LHCN-M2 (cell line): Measurements from ENCODE around the gene PTPN20. TPM values are rescaled to one million over a fixed set of nuclear protein-coding genes. Genes with fewer than 3 reads are reported as not detected.

Experiments used
- DNase-seq: peaks from one replicate; pipeline ENCODE4 v3.0.0-alpha.2; 2012; ENCODE audit warnings: low read depth
- total RNA-seq: library from RNA; depleted of rRNA; stranded (reverse); fragments of >200 nt; gene quantifications from 2 replicates; pipeline ENCODE4 v1.2.3, GENCODE V29; 2014

The PTPN20 gene
- total RNA-seq, 1 experiment from 2014 or later = not detected

GRCh38 chr10:47033541-47034270 is 122.5 kb downstream of the PTPN20 start:
- DNase-seq = no peak

- no peak for DNase-seq
These were observed 123.3 kb downstream of the PTPN20 start for GRCh38 chr10:47034441-47035051.

DNA sequence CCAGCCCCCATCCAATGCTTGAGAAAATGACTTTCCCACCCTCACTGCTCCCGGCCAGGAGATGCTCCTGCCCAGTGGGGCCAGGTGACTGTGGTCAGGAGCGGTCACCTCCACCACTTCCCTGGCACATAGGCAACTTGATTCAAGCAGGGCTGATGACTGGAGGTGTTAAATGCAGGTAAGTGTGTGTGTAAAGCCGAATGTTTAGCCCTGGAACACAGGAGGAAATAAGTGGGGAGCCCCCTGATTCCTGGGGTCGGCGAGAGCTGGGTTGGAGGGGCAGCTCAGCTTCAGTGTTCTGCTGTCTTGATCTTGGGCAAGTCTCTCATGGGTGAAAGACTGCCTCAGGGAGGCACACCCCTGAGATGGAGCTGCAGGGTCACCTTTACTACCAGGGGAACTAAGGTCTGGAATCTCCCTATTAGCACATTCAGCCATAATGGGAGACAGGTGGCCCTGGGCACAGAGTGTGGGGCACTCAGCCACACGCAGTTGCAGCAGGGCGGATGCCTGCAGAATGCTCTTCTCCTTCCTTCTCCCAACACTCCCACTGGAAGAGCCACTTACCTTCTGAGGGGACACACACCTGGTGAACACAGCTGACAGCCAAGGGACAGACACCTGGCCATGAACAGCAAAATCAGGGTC is 124.1 kb downstream of the PTPN20 start:
- no peak for DNase-seq

DNA sequence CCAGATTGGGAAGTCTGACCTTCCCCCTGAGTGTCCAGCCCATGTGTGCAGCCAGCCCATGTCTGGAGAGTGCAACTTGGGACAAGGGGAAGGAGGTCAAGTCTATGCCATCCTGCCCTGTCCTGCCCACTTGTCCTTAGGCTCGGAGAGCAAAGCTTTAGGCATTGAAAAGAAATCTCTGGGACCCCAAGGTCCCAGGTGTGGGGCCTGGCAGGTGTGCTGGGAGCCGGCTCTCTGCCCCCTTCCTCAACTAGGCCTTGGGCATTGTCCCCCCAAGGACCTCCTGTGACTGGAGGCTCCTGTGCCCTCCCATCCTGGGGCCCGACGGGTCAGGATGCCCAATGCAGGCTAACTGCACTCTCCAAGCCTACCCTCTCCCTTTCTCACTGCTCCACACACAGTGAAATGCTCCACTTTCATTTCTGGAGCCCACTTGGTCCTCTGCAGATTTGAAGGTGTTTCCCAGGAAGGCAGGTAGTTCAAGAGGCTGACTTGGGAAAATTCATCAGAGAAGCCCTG is 124.7 kb downstream of the PTPN20 start:
- no peak for DNase-seq

DNA sequence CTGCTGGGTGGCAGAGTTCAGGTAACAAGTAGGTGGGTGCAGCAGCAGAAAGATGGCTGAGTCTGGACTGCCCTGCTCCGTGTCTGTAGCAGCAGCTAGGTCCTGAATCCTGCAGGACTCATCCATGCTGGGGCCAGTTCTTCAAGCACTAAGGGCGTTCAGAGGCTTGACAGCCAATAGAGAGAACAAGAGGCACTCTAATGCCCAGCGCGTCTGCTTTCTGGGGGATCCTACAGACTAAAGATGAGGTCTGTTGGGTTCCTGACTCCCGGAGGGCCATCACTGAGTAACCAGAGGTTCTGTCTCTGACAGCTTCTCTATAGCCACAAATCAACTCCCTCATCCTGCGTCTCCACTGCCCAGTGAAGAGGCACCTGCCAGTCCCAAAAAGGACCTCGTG is 125.5 kb downstream of the PTPN20 start:
- no peak for DNase-seq

GRCh38 chr10:47037654-47038425 is 126.6 kb downstream of the PTPN20 start:
- no peak for DNase-seq

DNA sequence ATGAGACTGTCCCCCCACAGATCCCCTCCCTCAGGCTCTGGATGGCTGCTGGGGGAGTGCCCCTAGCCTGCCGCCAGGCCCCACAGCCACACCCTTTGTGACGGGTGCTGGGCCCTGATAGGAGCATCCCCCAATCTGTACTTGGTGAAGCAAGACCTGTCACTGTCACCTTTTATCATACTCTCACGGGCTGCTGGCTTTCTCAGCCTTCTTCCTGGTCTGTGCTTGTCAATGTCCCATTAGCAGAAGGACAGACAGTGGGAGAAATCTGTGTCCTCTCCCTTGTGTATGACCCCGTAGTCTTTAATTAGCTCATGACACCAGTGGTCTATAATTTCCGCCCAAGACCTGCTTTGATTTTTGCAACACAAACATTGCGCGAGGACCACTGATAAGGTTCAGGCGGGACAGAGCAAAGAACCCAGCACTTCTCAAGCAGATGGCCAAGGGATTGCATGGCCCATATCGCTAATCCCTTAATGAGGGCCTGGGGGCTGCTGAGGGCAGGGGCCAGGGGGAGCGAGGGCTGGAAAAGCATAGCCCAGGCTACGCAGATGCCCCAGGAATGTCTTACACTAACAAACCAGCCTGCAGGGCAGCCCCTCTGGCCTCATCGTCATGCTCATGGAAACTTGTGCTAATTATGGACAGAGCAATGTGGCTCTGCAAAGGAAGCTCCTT is 127.8 kb downstream of the PTPN20 start:
- DNase-seq = no peak

DNA sequence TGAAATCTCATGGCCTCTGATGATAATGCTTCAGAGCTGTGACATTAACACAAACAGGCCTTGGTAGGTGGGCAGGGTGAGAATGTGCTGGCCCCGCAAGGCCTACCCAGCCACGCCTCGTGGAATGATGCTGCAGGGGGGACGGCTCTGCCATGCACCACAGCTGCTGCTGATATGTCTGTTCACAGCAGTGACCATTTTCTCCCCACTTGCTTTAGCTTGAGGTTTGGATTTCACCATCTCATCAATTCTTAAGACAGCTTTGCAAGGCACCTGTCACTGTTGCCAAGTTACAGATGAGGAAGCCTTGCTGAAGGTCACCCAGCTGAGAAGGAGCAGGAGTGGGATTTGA is 128.3 kb downstream of the PTPN20 start:
- DNase-seq = no peak

DNA sequence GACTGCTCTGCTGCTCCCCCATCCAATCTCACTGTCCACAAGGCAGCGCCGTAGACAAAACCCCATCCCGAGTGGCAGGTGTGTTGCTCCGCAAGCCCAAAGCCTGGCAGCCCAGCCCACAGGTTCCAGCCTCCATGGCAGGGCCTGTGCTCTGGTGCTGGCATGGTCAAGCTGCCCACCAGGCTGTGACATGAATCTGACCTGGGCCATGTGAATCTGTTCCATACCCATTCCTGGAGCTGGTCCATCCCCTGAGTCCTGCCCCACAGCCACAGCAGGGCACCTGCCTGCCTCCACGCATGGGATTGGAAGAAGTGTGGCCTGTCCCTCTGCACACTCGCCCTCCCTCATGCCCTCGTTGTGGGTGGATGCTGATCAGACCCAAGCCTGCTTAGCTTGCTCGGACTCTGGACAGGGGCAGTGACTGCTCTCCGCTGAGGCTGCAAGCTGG is 128.8 kb downstream of the PTPN20 start:
- no peak for DNase-seq

DNA sequence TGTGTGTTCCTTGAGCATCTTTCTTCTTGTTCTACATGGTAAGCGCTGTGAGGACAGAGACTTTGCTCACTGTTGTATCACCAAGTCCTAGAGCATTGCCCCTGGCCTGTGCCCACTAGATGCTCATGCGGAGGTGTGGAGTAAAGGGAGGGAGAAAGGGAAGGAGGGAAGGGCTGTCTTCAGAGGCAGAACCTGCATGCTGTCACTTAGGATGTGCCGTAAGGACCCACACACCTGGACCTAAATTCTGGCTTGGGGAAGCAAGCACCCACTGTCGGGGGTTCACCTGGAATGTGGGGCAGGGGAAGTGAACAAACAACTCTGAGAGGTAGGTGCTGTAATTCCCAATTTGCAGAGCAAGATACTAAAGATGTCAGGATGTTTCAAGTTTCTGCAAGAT is 129.5 kb downstream of the PTPN20 start:
- no peak for DNase-seq

- DNase-seq = no peak
These were observed 130.4 kb downstream of the PTPN20 start for GRCh38 chr10:47041396-47042198.

- DNase-seq = no peak
These were observed 130.9 kb downstream of the PTPN20 start for GRCh38 chr10:47042199-47042473.

GRCh38 chr10:47042780-47043750 is 131.8 kb downstream of the PTPN20 start:
- no peak for DNase-seq

DNA sequence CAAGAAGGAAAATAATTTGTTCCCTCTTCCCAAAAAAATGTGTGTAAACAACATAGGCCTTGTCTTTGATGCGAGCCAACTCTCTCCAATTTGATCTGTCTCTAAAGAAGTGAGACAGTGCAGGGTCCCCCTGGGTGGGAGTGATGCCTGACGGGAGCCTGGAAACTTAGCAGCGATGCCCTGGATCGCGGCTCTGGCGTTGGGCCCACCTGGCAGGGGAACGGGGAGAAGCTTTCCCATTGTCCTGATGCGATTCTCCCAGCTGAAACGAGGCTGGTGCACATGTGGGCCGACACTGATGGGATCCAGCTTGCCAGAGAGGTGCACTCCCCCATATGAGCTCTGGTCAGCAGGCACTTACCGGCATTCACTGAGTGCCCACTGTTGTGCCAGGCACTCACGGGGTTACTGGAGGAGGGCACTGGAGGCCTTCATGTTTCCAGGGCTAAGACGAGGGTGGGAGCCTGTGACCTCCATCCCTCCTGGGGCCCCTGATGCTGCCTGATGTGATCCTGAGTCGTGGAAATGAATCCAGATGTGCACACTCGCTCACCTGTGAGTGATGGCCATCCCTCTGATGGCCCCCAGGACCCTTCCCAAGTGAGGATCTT is 132.8 kb downstream of the PTPN20 start:
- DNase-seq = no peak

DNA sequence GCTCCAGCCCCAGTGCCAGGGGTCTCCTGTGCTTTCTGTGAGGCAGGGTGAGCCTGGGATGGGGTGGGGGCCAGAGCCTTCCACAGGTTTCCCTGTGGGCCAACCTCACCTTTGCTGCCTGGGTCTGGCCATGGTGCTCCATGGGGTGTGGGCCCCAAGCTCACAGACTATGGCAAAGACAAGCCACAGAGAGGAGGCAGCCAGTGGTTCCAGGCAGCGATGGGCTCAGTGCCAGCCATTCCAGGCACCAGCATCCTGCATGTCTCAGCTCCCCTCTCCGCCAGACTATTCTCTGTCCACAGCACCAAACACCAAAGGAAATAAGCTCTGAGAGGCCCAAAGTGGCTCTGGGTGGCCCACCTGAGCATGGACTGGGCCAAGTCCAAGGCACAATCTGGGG is 133.5 kb downstream of the PTPN20 start:
- DNase-seq = no peak

- DNase-seq = no peak
These were observed 134.2 kb downstream of the PTPN20 start for GRCh38 chr10:47045331-47045861.

DNA sequence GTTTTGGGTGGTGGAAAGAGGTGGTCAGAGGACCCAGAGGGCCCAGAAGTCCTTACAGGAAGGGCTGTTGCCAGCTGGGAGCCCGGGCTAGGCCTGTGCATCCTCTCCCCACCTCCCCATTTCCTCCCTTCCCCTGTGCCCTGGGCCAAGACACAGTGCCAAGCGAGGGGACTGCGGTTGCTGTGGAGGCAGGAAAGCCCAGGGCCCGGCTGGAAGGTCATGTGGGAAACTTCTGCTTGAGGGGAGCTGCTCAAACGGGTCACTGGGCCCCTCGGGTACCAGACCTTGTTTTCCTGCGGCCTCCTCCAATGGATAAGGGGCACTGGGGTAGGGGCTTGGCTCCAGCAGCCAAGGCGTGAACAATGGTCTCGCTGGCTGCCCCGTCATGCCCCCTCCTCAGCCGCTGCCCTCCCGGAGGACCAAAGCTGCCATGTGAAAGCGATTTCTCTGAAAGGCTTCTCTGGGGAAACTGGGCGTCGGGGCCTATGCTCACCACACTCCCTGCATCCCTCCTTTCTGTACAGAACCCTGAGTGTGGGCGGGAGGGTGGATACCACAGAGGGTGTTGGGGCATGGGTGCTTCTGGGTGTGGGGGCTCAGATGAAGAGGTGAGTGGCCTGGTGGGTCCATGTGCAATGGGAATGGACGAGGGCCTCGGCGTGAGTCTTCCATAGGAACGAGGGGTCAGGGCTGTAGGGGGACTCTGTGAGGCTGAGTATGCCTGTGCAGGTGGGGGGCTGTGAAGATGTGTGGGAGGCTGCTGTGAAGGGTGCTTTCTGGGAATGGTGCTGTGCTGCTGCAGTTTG is 135.3 kb downstream of the PTPN20 start:
- no peak for DNase-seq

- DNase-seq = no peak
These were observed 135.9 kb downstream of the PTPN20 start for GRCh38 chr10:47047127-47047504.
